ENCODE data around the gene HTD2.

GRCh38 chr3:58329922-58330413, 23.6 kb downstream of the HTD2 start:
- no peak for TF ChIP-seq CTCF (IDR thresholded peaks at IDR 0.05; ENCODE audit: extremely low read depth in 1 of 2, insufficient read depth in 1 of 2, low read depth in 1 of 2, low read length in 2 of 2)
- TF ChIP-seq MAX (IDR thresholded peaks at IDR 0.05; ENCODE audit: insufficient read depth, insufficient read length), result no peak

All from endothelial cell of umbilical vein (primary cell).